Measurements from ENCODE around the gene HDHD3. TPM values are rescaled to one million over a fixed set of nuclear protein-coding genes. Genes with fewer than 3 reads are reported as not detected.

HDHD3 gene
- total RNA-seq, 4 donors from 2014 or later = 9.1 to 30.2 (median 22.8) TPM

DNA sequence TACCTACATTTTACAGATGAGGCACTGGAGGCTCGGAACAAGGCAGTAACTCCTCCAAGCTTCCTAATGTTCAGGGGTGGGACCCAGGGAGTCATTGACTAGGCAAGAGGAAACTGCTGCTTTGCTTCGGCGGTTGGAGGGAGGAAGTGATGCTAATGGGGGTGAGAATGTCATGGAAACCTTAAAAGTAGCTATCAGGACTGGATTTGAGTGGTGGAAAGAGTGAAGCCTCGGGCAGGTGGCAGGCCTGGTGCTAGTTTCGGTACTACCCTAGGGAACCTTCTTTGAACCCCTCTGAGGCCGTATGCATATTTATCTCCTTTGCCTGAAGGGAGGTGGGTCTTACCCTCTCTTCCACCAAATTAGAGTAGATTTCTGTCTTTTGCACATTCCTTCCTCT is 25.8 kb downstream of the HDHD3 start:
- WGBS = 51% methylated on average over 6 of the region's 6 CpGs
- Histone ChIP-seq H3K9me3 (no peaks in the 10 kb centered on the region), H3K27ac (replicated peaks in 1 of 4) (no peak overlapping the region), H3K27me3 (peaks cover 0 to 63% (median 10%) of the 10 kb centered on the region in 4 donors), H3K4me1 (peaks cover 0 to 16% (median 15%) of the 10 kb centered on the region in 4 donors), H3K36me3 (no peaks in the 10 kb centered on the region), H3K4me3 (no peak overlapping the region)
- TF ChIP-seq, protein P1, sequence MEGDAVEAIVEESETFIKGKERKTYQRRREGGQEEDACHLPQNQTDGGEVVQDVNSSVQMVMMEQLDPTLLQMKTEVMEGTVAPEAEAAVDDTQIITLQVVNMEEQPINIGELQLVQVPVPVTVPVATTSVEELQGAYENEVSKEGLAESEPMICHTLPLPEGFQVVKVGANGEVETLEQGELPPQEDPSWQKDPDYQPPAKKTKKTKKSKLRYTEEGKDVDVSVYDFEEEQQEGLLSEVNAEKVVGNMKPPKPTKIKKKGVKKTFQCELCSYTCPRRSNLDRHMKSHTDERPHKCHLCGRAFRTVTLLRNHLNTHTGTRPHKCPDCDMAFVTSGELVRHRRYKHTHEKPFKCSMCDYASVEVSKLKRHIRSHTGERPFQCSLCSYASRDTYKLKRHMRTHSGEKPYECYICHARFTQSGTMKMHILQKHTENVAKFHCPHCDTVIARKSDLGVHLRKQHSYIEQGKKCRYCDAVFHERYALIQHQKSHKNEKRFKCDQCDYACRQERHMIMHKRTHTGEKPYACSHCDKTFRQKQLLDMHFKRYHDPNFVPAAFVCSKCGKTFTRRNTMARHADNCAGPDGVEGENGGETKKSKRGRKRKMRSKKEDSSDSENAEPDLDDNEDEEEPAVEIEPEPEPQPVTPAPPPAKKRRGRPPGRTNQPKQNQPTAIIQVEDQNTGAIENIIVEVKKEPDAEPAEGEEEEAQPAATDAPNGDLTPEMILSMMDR (IDR thresholded peaks at IDR 0.05) = no peak
- TF ChIP-seq POLR2A (IDR thresholded peaks at IDR 0.05; ENCODE audit: low read depth) (no peak), EP300 (IDR thresholded peaks at IDR 0.05) (no peak), POLR2AphosphoS5 (IDR thresholded peaks at IDR 0.05) (no peak)
- intact Hi-C loops (cut with DNase I) = no loop called here
- no peak for DNase-seq (ENCODE audit: extremely low spot score)

DNA sequence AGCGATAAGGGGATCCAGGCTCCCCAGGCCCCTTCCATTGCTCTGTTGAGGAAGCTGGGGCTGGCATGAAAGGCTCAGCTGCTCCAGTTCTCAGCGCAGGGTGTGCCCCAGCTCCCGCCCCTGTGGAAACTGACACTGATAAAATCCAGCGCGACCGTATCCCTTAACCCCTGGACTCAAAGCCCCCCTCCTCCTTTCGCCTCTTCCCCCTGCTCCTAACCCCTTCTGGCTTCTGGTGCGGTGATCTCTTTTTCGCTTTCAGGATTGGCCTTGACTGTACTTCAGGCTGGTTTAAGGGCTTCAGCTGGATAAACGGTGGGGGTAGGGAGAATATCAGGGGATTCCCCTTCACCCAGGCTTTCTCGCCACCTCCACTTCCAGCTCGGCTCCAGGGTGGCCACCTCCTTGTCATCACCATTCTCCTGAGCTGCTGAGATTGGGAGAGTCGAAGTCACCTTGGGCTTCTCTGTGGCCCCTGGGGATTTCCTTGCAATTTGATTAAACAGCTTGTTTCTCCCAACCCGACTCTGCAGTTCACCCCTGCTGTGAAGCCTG is 26.6 kb downstream of the HDHD3 start:
- WGBS = 17% methylated on average over 14 of the region's 14 CpGs
- H3K4me1 ChIP-seq = peaks cover 0 to 16% (median 15%) of the 10 kb centered on the region in 4 donors
- no peak for DNase-seq (ENCODE audit: extremely low spot score)
- TF ChIP-seq EP300 (IDR thresholded peaks at IDR 0.05) (no peak), POLR2AphosphoS5 (IDR thresholded peaks at IDR 0.05) (no peak), POLR2A (IDR thresholded peaks at IDR 0.05; ENCODE audit: low read depth) (no peak)
- TF ChIP-seq, protein P1 (IDR thresholded peaks at IDR 0.05) = no peak
- intact Hi-C loops (cut with DNase I) = no loop called here
- H3K36me3 ChIP-seq = no peaks in the 10 kb centered on the region
- H3K27me3 ChIP-seq = peaks cover 0 to 58% (median 10%) of the 10 kb centered on the region in 4 donors
- H3K9me3 ChIP-seq = no peaks in the 10 kb centered on the region
- peak overlapping the region; percentile 52 to 67 (median 58) for H3K4me3 ChIP-seq
- H3K27ac ChIP-seq (replicated peaks in 1 of 4) = no peak overlapping the region

DNA sequence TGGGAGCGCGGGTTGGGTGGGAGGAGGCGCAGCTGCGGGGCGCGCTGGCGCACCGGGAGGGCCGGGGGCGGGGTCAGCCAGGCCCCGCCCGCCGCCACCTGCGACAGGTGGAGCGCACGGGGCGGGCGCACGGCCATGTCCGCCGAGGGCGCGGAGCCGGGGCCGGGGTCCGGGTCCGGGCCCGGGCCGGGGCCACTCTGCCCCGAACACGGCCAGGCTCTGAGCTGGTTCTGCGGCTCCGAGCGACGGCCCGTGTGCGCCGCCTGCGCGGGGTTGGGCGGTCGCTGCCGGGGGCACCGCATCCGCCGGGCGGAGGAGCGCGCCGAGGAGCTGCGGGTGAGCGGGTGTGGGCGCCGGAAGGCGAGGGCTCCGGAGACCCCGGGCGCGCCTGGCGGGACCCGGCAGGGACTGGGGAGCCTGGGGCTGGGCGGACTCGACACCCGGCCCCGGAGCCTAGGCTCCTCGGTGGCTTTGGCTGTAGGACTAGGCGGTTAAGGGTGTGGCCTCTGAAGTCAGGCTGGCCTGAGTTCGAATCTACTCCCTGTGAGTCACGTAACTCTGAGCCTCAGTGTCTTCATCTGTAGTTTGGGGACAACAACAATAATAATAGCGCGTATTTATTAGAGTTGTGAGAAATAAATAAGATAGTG is 27.2 kb downstream of the HDHD3 start, which contains the start of gene BSPRY:
Gene BSPRY (plus strand): TSS at position 97 of the 650 bp plus-strand sequence. CDS start 39 bp downstream, at position 136.
- Histone ChIP-seq H3K36me3 (no peaks in the 10 kb centered on the region), H3K4me3 (peak within 1 kb of the TSS; percentile 52 to 67 (median 58)), H3K4me1 (peaks cover 0 to 17% (median 16%) of the 10 kb centered on the region in 4 donors), H3K27me3 (peaks cover 0 to 51% (median 10%) of the 10 kb centered on the region in 4 donors), H3K9me3 (no peaks in the 10 kb centered on the region), H3K27ac (replicated peaks in 1 of 4) (no peak within 1 kb of the TSS)
- intact Hi-C loops (cut with DNase I) = loop anchor here (10.0 kb wide), 1 partner anchor 55 kb away; the partner anchor contains the start of gene ALAD
- 3% methylated on average over 12 of the region's 71 CpGs for WGBS
- DNase-seq (ENCODE audit: extremely low spot score) = no peak
- TF ChIP-seq POLR2AphosphoS5 (IDR thresholded peaks at IDR 0.05) = no peak
- TF ChIP-seq POLR2A (IDR thresholded peaks at IDR 0.05; ENCODE audit: low read depth) = no peak
- no peak for TF ChIP-seq EP300 (IDR thresholded peaks at IDR 0.05)
- TF ChIP-seq, protein P1 (IDR thresholded peaks at IDR 0.05) = no peak

DNA sequence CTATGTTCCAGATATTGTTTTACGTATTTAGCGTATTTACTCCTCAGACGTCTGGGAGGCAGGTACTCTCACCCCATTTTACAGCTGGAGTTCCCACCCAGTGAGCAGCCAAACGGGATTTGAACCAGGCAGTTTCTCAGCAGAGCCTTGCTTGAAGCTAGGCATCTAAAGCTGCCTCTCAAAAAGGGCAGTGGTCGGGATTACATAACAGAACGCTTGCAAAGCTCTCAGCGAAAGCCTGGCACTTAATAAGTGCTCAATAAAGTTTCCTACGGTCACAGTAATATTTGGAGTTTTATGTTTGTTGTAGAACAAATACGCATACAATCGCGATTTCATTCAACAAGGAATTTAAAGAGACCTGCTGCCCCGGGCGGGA is 27.7 kb downstream of the HDHD3 start:
- H3K9me3 ChIP-seq = no peaks in the 10 kb centered on the region
- peaks cover 0 to 46% (median 10%) of the 10 kb centered on the region in 4 donors for H3K27me3 ChIP-seq
- no peak for DNase-seq (ENCODE audit: extremely low spot score)
- peak overlapping the region; percentile 52 to 67 (median 58) for H3K4me3 ChIP-seq
- no peak overlapping the region for H3K27ac ChIP-seq (replicated peaks in 1 of 4)
- no peaks in the 10 kb centered on the region for H3K36me3 ChIP-seq
- 27% methylated on average over 13 of the region's 13 CpGs for WGBS
- TF ChIP-seq POLR2A (IDR thresholded peaks at IDR 0.05; ENCODE audit: low read depth) = no peak
- TF ChIP-seq EP300 (IDR thresholded peaks at IDR 0.05) = no peak
- no peak for TF ChIP-seq POLR2AphosphoS5 (IDR thresholded peaks at IDR 0.05)
- TF ChIP-seq, protein P1 (IDR thresholded peaks at IDR 0.05) = no peak
- intact Hi-C loops (cut with DNase I) = loop anchor here (10.0 kb wide), 1 partner anchor 56 kb away; the partner anchor contains the start of gene ALAD
- H3K4me1 ChIP-seq = peaks cover 2 to 22% (median 19%) of the 10 kb centered on the region in 4 donors
